ENCODE results near the gene UCK2. TPM values are rescaled to one million over a fixed set of nuclear protein-coding genes. Genes with fewer than 3 reads are reported as not detected.

UCK2 gene
- total RNA-seq, 1 donor from 2014 or later, result 66.7 TPM

GRCh38 chr1:165942062-165942461 is 114.6 kb downstream of the UCK2 start:
- no peak for DNase-seq (ENCODE audit: low read depth, low spot score)
- Mint-ChIP-seq H3K27ac (ENCODE audit: unreplicated experiment) (no peak overlapping the region), H3K9me3 (no peaks in the 10 kb centered on the region), H3K27me3 (ENCODE audit: low read depth) (peaks cover 24% of the 10 kb centered on the region), H3K4me3 (no peak overlapping the region), H3K36me3 (ENCODE audit: low read depth) (no peaks in the 10 kb centered on the region), H3K4me1 (no peaks in the 10 kb centered on the region)
- TF ChIP-seq CTCF (conservative IDR thresholded peaks at IDR 0.05), result no peak

GRCh38 chr1:165942927-165943597 is 115.6 kb downstream of the UCK2 start:
- peaks cover 24% of the 10 kb centered on the region for H3K27me3 Mint-ChIP-seq (ENCODE audit: low read depth)
- H3K4me3 Mint-ChIP-seq, result no peak overlapping the region
- no peaks in the 10 kb centered on the region for H3K36me3 Mint-ChIP-seq (ENCODE audit: low read depth)
- DNase-seq (ENCODE audit: low read depth, low spot score), result no peak
- no peaks in the 10 kb centered on the region for H3K4me1 Mint-ChIP-seq
- TF ChIP-seq CTCF (conservative IDR thresholded peaks at IDR 0.05), result no peak
- H3K27ac Mint-ChIP-seq (ENCODE audit: unreplicated experiment), result no peak overlapping the region
- H3K9me3 Mint-ChIP-seq, result no peaks in the 10 kb centered on the region

- no peak for DNase-seq (ENCODE audit: low read depth, low spot score)
- Mint-ChIP-seq H3K9me3 (no peaks in the 10 kb centered on the region), H3K36me3 (ENCODE audit: low read depth) (no peaks in the 10 kb centered on the region), H3K27me3 (ENCODE audit: low read depth) (peaks cover 26% of the 10 kb centered on the region), H3K4me1 (no peaks in the 10 kb centered on the region), H3K27ac (ENCODE audit: unreplicated experiment) (no peak overlapping the region), H3K4me3 (no peak overlapping the region)
- no peak for TF ChIP-seq CTCF (conservative IDR thresholded peaks at IDR 0.05)
Observed at GRCh38 chr1:165945911-165946310, 118.5 kb downstream of the UCK2 start.

GRCh38 chr1:165947797-165948455 is 120.5 kb downstream of the UCK2 start:
- Mint-ChIP-seq H3K4me3 (no peak overlapping the region), H3K9me3 (no peaks in the 10 kb centered on the region), H3K27me3 (ENCODE audit: low read depth) (peaks cover 17% of the 10 kb centered on the region), H3K4me1 (no peaks in the 10 kb centered on the region), H3K36me3 (ENCODE audit: low read depth) (no peaks in the 10 kb centered on the region), H3K27ac (ENCODE audit: unreplicated experiment) (no peak overlapping the region)
- DNase-seq (ENCODE audit: low read depth, low spot score), result no peak
- no peak for TF ChIP-seq CTCF (conservative IDR thresholded peaks at IDR 0.05)

- Mint-ChIP-seq H3K36me3 (ENCODE audit: low read depth) (no peaks in the 10 kb centered on the region), H3K27ac (ENCODE audit: unreplicated experiment) (no peak overlapping the region), H3K4me3 (no peak overlapping the region), H3K9me3 (no peaks in the 10 kb centered on the region), H3K27me3 (ENCODE audit: low read depth) (peaks cover 11% of the 10 kb centered on the region), H3K4me1 (no peaks in the 10 kb centered on the region)
- TF ChIP-seq CTCF (conservative IDR thresholded peaks at IDR 0.05), result no peak
- peak; percentile 36 for DNase-seq (ENCODE audit: low read depth, low spot score)
Observed at GRCh38 chr1:165949335-165950130, 122.1 kb downstream of the UCK2 start.
